ENCODE data around the gene KCNQ1.

Gene KCNQ1

GRCh38 chr11:2655834-2656622 is 211.2 kb downstream of the KCNQ1 start:
- in situ Hi-C loops (cut with MboI; ENCODE audit: low sequenced_read_pairs): no loop called here

GRCh38 chr11:2656859-2657258 is 212.1 kb downstream of the KCNQ1 start:
- in situ Hi-C loops (cut with MboI; ENCODE audit: low sequenced_read_pairs): no loop called here

- in situ Hi-C loops (cut with MboI; ENCODE audit: low sequenced_read_pairs): no loop called here
Measured at GRCh38 chr11:2657697-2658284, 213.0 kb downstream of the KCNQ1 start.

- in situ Hi-C loops (cut with MboI; ENCODE audit: low sequenced_read_pairs): no loop called here
Measured at GRCh38 chr11:2660357-2660939, 215.6 kb downstream of the KCNQ1 start.

GRCh38 chr11:2661173-2662023 is 216.6 kb downstream of the KCNQ1 start:
- in situ Hi-C loops (cut with MboI; ENCODE audit: low sequenced_read_pairs): no loop called here

GRCh38 chr11:2662024-2662312 is 217.2 kb downstream of the KCNQ1 start:
- in situ Hi-C loops (cut with MboI; ENCODE audit: low sequenced_read_pairs): no loop called here

GRCh38 chr11:2662430-2663299 is 217.9 kb downstream of the KCNQ1 start:
- in situ Hi-C loops (cut with MboI; ENCODE audit: low sequenced_read_pairs): no loop called here

GRCh38 chr11:2663506-2663905 is 218.7 kb downstream of the KCNQ1 start:
- in situ Hi-C loops (cut with MboI; ENCODE audit: low sequenced_read_pairs): no loop called here

GRCh38 chr11:2663915-2664314 is 219.1 kb downstream of the KCNQ1 start:
- in situ Hi-C loops (cut with MboI; ENCODE audit: low sequenced_read_pairs): no loop called here

- in situ Hi-C loops (cut with MboI; ENCODE audit: low sequenced_read_pairs): no loop called here
Measured at GRCh38 chr11:2664376-2664775, 219.6 kb downstream of the KCNQ1 start.

- in situ Hi-C loops (cut with MboI; ENCODE audit: low sequenced_read_pairs): no loop called here
Measured at GRCh38 chr11:2664791-2665525, 220.2 kb downstream of the KCNQ1 start.

GRCh38 chr11:2665526-2666400 is 221.0 kb downstream of the KCNQ1 start:
- in situ Hi-C loops (cut with MboI; ENCODE audit: low sequenced_read_pairs): no loop called here

GRCh38 chr11:2666401-2666741 is 221.6 kb downstream of the KCNQ1 start:
- in situ Hi-C loops (cut with MboI; ENCODE audit: low sequenced_read_pairs): no loop called here

- in situ Hi-C loops (cut with MboI; ENCODE audit: low sequenced_read_pairs): no loop called here
Measured at GRCh38 chr11:2666828-2667570, 222.2 kb downstream of the KCNQ1 start.

GRCh38 chr11:2667940-2668339 is 223.1 kb downstream of the KCNQ1 start:
- in situ Hi-C loops (cut with MboI; ENCODE audit: low sequenced_read_pairs): no loop called here

GRCh38 chr11:2668876-2669275 is 224.1 kb downstream of the KCNQ1 start:
- in situ Hi-C loops (cut with MboI; ENCODE audit: low sequenced_read_pairs): no loop called here

- in situ Hi-C loops (cut with MboI; ENCODE audit: low sequenced_read_pairs): no loop called here
Measured at GRCh38 chr11:2669634-2670469, 225.0 kb downstream of the KCNQ1 start.
